Karpas-422 (cell line): ENCODE results near the gene DIDO1. TPM values are rescaled to one million over a fixed set of nuclear protein-coding genes. Genes with fewer than 3 reads are reported as not detected.

Source experiments
- DNase-seq: peaks from one replicate; pipeline ENCODE4 v3.0.0-alpha.2; 2015
- H2AFZ ChIP-seq: fragments of 200-600 bp; sonication (generic); 2 replicates; pipeline ENCODE4 v1.6.1; 2014; ENCODE audit warnings: antibody characterized with exemption, low read length, mixed read lengths
- H3K27ac ChIP-seq: fragments of 200-600 bp; sonication (generic); 2 replicates; pipeline ENCODE4 v1.5.1; 2014; ENCODE audit warnings: mild to moderate bottlenecking, low read length, moderate library complexity
- H3K27me3 ChIP-seq: fragments of 200-600 bp; sonication (generic); 2 replicates; pipeline ENCODE4 v1.6.1; 2014; ENCODE audit warnings: low read length, mixed read lengths
- H3K36me3 ChIP-seq: fragments of 200-600 bp; sonication (generic); 2 replicates; pipeline ENCODE4 v1.6.1; 2014; ENCODE audit warnings: low read length, mixed read lengths; ENCODE audit not compliant: insufficient read depth
- H3K4me1 ChIP-seq: fragments of 200-600 bp; sonication (generic); 2 replicates; pipeline ENCODE4 v1.6.1; 2014; ENCODE audit warnings: mild to moderate bottlenecking, low read length, mixed read lengths
- H3K4me2 ChIP-seq: fragments of 200-600 bp; sonication (generic); 2 replicates; pipeline ENCODE4 v1.6.1; 2014; ENCODE audit warnings: low read length, low read depth, mild to moderate bottlenecking; ENCODE audit not compliant: poor library complexity, severe bottlenecking
- H3K4me3 ChIP-seq: fragments of 200-600 bp; sonication (generic); 2 replicates; pipeline ENCODE4 v1.5.1; 2014; ENCODE audit warnings: mild to moderate bottlenecking, antibody characterized with exemption, low read length, mixed read lengths
- H3K79me2 ChIP-seq: fragments of 200-600 bp; sonication (generic); 2 replicates; pipeline ENCODE4 v1.6.1; 2014; ENCODE audit warnings: mild to moderate bottlenecking, low read length, mixed read lengths
- H3K9ac ChIP-seq: fragments of 200-600 bp; sonication (generic); 2 replicates; pipeline ENCODE4 v1.6.0; 2014; ENCODE audit warnings: low read length
- H3K9me2 ChIP-seq: fragments of 200-600 bp; sonication (generic), shearing (Covaris generic); replicated peaks from 2 replicates; pipeline ENCODE4 v1.6.0; 2014; ENCODE audit warnings: mild to moderate bottlenecking, low read length, moderate library complexity; ENCODE audit not compliant: insufficient read depth
- H3K9me3 ChIP-seq: fragments of 300-700, 200-600 bp; sonication (generic); 2 replicates; pipeline ENCODE4 v1.6.1; 2014; ENCODE audit warnings: low read length, mixed read lengths
- H4K20me1 ChIP-seq: fragments of 200-600 bp; sonication (generic); 2 replicates; pipeline ENCODE4 v1.6.1; 2014; ENCODE audit warnings: mild to moderate bottlenecking, antibody characterized with exemption, low read length, low read depth; ENCODE audit not compliant: insufficient read depth
- total RNA-seq: library from RNA; depleted of rRNA; stranded (reverse); fragments of >200 nt; shearing (Covaris generic); gene quantifications from 2 replicates; pipeline ENCODE4 v1.2.3, GENCODE V29; 2014; ENCODE audit warnings: low replicate concordance

Gene DIDO1
- total RNA-seq, 1 experiment from 2014 or later: 35.4 TPM

GRCh38 chr20:62969939-62970306 is 43.6 kb upstream of the DIDO1 start:
- no peak overlapping the region for H3K27ac ChIP-seq
- peaks cover 4% of the 10 kb centered on the region for H3K4me1 ChIP-seq
- no peaks in the 10 kb centered on the region for H3K79me2 ChIP-seq
- H3K36me3 ChIP-seq: 0 out of 2 replicates have a peak, but pooled peaks cover 1% of the 10 kb centered on the region
- no peak overlapping the region for H3K9ac ChIP-seq
- no peak overlapping the region for H2AFZ ChIP-seq
- no peaks in the 10 kb centered on the region for H3K27me3 ChIP-seq
- no peak for DNase-seq
- H3K4me2 ChIP-seq: no peak overlapping the region
- H3K9me2 ChIP-seq: no peaks in the 10 kb centered on the region
- no peaks in the 10 kb centered on the region; the same call in 1 of the 2 replicates for H4K20me1 ChIP-seq
- H3K9me3 ChIP-seq: no peaks in the 10 kb centered on the region
- H3K4me3 ChIP-seq: no peak overlapping the region

GRCh38 chr20:62969179-62969760 is 43.0 kb upstream of the DIDO1 start:
- Histone ChIP-seq H3K4me3 (no peak overlapping the region), H3K79me2 (no peaks in the 10 kb centered on the region), H3K36me3 (0 out of 2 replicates have a peak, but pooled peaks cover 4% of the 10 kb centered on the region), H3K9ac (no peak overlapping the region), H3K9me2 (no peaks in the 10 kb centered on the region), H3K27me3 (no peaks in the 10 kb centered on the region), H3K4me2 (no peak overlapping the region), H2AFZ (no peak overlapping the region), H3K4me1 (peaks cover 4% of the 10 kb centered on the region), H3K9me3 (no peaks in the 10 kb centered on the region), H3K27ac (no peak overlapping the region), H4K20me1 (no peaks in the 10 kb centered on the region; the same call in 1 of the 2 replicates)
- DNase-seq: peak; percentile 53

GRCh38 chr20:62968378-62969178 is 42.3 kb upstream of the DIDO1 start:
- Histone ChIP-seq H3K4me2 (no peak overlapping the region), H3K36me3 (0 out of 2 replicates have a peak, but pooled peaks cover 4% of the 10 kb centered on the region), H3K9ac (no peak overlapping the region), H3K4me3 (no peak overlapping the region), H2AFZ (no peak overlapping the region), H3K79me2 (no peaks in the 10 kb centered on the region), H3K4me1 (peaks cover 4% of the 10 kb centered on the region), H3K9me3 (no peaks in the 10 kb centered on the region), H3K27ac (no peak overlapping the region), H3K27me3 (no peaks in the 10 kb centered on the region), H4K20me1 (no peaks in the 10 kb centered on the region; the same call in 1 of the 2 replicates), H3K9me2 (no peaks in the 10 kb centered on the region)
- DNase-seq: peak; percentile 52

GRCh38 chr20:62967628-62968351 is 41.5 kb upstream of the DIDO1 start:
- H3K36me3 ChIP-seq: 0 out of 2 replicates have a peak, but pooled peaks cover 4% of the 10 kb centered on the region
- H3K9ac ChIP-seq: no peak overlapping the region
- H3K9me3 ChIP-seq: no peaks in the 10 kb centered on the region
- no peaks in the 10 kb centered on the region; the same call in 1 of the 2 replicates for H4K20me1 ChIP-seq
- peaks cover 4% of the 10 kb centered on the region for H3K4me1 ChIP-seq
- no peaks in the 10 kb centered on the region for H3K27me3 ChIP-seq
- H3K9me2 ChIP-seq: no peaks in the 10 kb centered on the region
- H2AFZ ChIP-seq: no peak overlapping the region
- no peak overlapping the region for H3K4me2 ChIP-seq
- no peak overlapping the region for H3K27ac ChIP-seq
- H3K4me3 ChIP-seq: no peak overlapping the region
- no peak for DNase-seq
- H3K79me2 ChIP-seq: no peaks in the 10 kb centered on the region

- Histone ChIP-seq H2AFZ (no peak overlapping the region), H3K36me3 (0 out of 2 replicates have a peak, but pooled peaks cover 4% of the 10 kb centered on the region), H3K4me2 (no peak overlapping the region), H3K79me2 (no peaks in the 10 kb centered on the region), H4K20me1 (no peaks in the 10 kb centered on the region; the same call in 1 of the 2 replicates), H3K27me3 (no peaks in the 10 kb centered on the region), H3K9me3 (no peaks in the 10 kb centered on the region), H3K4me1 (no peaks in the 10 kb centered on the region), H3K9me2 (no peaks in the 10 kb centered on the region), H3K27ac (no peak overlapping the region), H3K4me3 (no peak overlapping the region), H3K9ac (no peak overlapping the region)
- DNase-seq: no peak
Measured at GRCh38 chr20:62967149-62967501, 40.8 kb upstream of the DIDO1 start.

- H2AFZ ChIP-seq: no peak overlapping the region
- no peaks in the 10 kb centered on the region for H3K9me2 ChIP-seq
- H3K4me2 ChIP-seq: no peak overlapping the region
- no peak for DNase-seq
- 0 out of 2 replicates have a peak, but pooled peaks cover 4% of the 10 kb centered on the region for H3K36me3 ChIP-seq
- no peak overlapping the region for H3K9ac ChIP-seq
- no peaks in the 10 kb centered on the region; the same call in 1 of the 2 replicates for H4K20me1 ChIP-seq
- no peak overlapping the region for H3K27ac ChIP-seq
- no peaks in the 10 kb centered on the region for H3K4me1 ChIP-seq
- no peaks in the 10 kb centered on the region for H3K79me2 ChIP-seq
- H3K9me3 ChIP-seq: no peaks in the 10 kb centered on the region
- no peak overlapping the region for H3K4me3 ChIP-seq
- H3K27me3 ChIP-seq: no peaks in the 10 kb centered on the region
Measured at GRCh38 chr20:62966212-62967148, 40.2 kb upstream of the DIDO1 start.

- H3K4me2 ChIP-seq: no peak overlapping the region
- H3K79me2 ChIP-seq: no peaks in the 10 kb centered on the region
- no peaks in the 10 kb centered on the region for H3K4me1 ChIP-seq
- H3K27me3 ChIP-seq: no peaks in the 10 kb centered on the region
- 0 out of 2 replicates have a peak, but pooled peaks cover 4% of the 10 kb centered on the region for H3K36me3 ChIP-seq
- no peaks in the 10 kb centered on the region for H3K9me2 ChIP-seq
- H2AFZ ChIP-seq: no peak overlapping the region
- no peak overlapping the region for H3K4me3 ChIP-seq
- DNase-seq: no peak
- H3K9ac ChIP-seq: no peak overlapping the region
- no peaks in the 10 kb centered on the region; the same call in 1 of the 2 replicates for H4K20me1 ChIP-seq
- no peak overlapping the region for H3K27ac ChIP-seq
- no peaks in the 10 kb centered on the region for H3K9me3 ChIP-seq
Measured at GRCh38 chr20:62965363-62965771, 39.1 kb upstream of the DIDO1 start.
